Measurements from ENCODE around the gene HORMAD2. TPM values are rescaled to one million over a fixed set of nuclear protein-coding genes. Genes with fewer than 3 reads are reported as not detected.

HORMAD2 gene
- total RNA-seq, 1 donor from 2014 or later = not detected

GRCh38 chr22:30036656-30037055 lies 43.6 kb upstream of the HORMAD2 start:
- H3K9me3 Mint-ChIP-seq = no peaks in the 10 kb centered on the region
- no peak overlapping the region for H3K4me3 Mint-ChIP-seq
- no peak overlapping the region for H3K27ac Mint-ChIP-seq (ENCODE audit: unreplicated experiment)
- no peak for DNase-seq (ENCODE audit: low read depth, low spot score)
- no peak for TF ChIP-seq CTCF (conservative IDR thresholded peaks at IDR 0.05)
- peaks cover 5% of the 10 kb centered on the region for H3K4me1 Mint-ChIP-seq
- no peaks in the 10 kb centered on the region for H3K27me3 Mint-ChIP-seq (ENCODE audit: low read depth)
- no peaks in the 10 kb centered on the region for H3K36me3 Mint-ChIP-seq (ENCODE audit: low read depth)

GRCh38 chr22:30038219-30038618 lies 42.0 kb upstream of the HORMAD2 start:
- Mint-ChIP-seq H3K36me3 (ENCODE audit: low read depth) (no peaks in the 10 kb centered on the region), H3K4me3 (no peak overlapping the region), H3K4me1 (peaks cover 3% of the 10 kb centered on the region), H3K9me3 (no peaks in the 10 kb centered on the region), H3K27me3 (ENCODE audit: low read depth) (no peaks in the 10 kb centered on the region), H3K27ac (ENCODE audit: unreplicated experiment) (no peak overlapping the region)
- no peak for DNase-seq (ENCODE audit: low read depth, low spot score)
- TF ChIP-seq CTCF (conservative IDR thresholded peaks at IDR 0.05) = no peak

- Mint-ChIP-seq H3K4me3 (no peak overlapping the region), H3K27ac (ENCODE audit: unreplicated experiment) (peak overlapping the region; percentile 93), H3K9me3 (no peaks in the 10 kb centered on the region), H3K36me3 (ENCODE audit: low read depth) (no peaks in the 10 kb centered on the region), H3K4me1 (peaks cover 21% of the 10 kb centered on the region), H3K27me3 (ENCODE audit: low read depth) (no peaks in the 10 kb centered on the region)
- DNase-seq (ENCODE audit: low read depth, low spot score) = no peak
- TF ChIP-seq CTCF (conservative IDR thresholded peaks at IDR 0.05) = no peak
These were observed 39.6 kb upstream of the HORMAD2 start for GRCh38 chr22:30040499-30041260.

- H3K9me3 Mint-ChIP-seq = no peaks in the 10 kb centered on the region
These were observed 38.8 kb upstream of the HORMAD2 start for GRCh38 chr22:30041475-30041874.

GRCh38 chr22:30041881-30042280 lies 38.4 kb upstream of the HORMAD2 start:
- H3K9me3 Mint-ChIP-seq = no peaks in the 10 kb centered on the region
- H3K4me3 Mint-ChIP-seq = no peak overlapping the region
- H3K36me3 Mint-ChIP-seq (ENCODE audit: low read depth) = no peaks in the 10 kb centered on the region
- no peaks in the 10 kb centered on the region for H3K27me3 Mint-ChIP-seq (ENCODE audit: low read depth)
- DNase-seq (ENCODE audit: low read depth, low spot score) = no peak
- peaks cover 21% of the 10 kb centered on the region for H3K4me1 Mint-ChIP-seq
- TF ChIP-seq CTCF (conservative IDR thresholded peaks at IDR 0.05) = no peak
- H3K27ac Mint-ChIP-seq (ENCODE audit: unreplicated experiment) = no peak overlapping the region

More at GRCh38 chr22:30041475-30041874, 38.8 kb upstream of the HORMAD2 start:
- no peak for TF ChIP-seq CTCF (conservative IDR thresholded peaks at IDR 0.05)
- peaks cover 21% of the 10 kb centered on the region for H3K4me1 Mint-ChIP-seq
- DNase-seq (ENCODE audit: low read depth, low spot score) = no peak
- H3K4me3 Mint-ChIP-seq = no peak overlapping the region
- H3K36me3 Mint-ChIP-seq (ENCODE audit: low read depth) = no peaks in the 10 kb centered on the region
- no peak overlapping the region for H3K27ac Mint-ChIP-seq (ENCODE audit: unreplicated experiment)
- H3K27me3 Mint-ChIP-seq (ENCODE audit: low read depth) = no peaks in the 10 kb centered on the region

Data from neural crest cell (in vitro differentiated cells).